Measurements from ENCODE around the gene CDC42BPG.

CDC42BPG gene

DNA sequence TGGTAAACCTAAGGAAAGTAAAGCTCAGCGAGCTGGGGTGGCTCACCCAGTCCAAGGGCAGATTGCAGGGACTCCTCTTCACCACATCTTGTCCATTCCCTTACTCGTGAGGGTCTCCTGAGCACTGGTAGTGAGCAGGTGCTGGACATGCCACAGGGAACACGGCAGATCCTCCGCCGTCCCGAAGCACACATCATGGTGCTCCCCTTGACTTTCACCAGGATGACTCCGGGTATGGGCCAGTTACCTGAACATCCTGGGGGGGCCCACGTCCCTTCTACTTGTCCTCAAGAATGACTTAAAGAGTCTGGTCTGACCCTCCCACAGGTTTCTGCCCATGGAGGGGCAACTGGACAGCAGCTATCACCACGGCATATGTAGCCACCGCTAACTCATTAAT, 58.1 kb downstream of the CDC42BPG start:
- TF ChIP-seq GATA2 (IDR thresholded peaks at IDR 0.05; ENCODE audit: low read depth, low read length) = no peak
- TF ChIP-seq GATA3 (IDR thresholded peaks at IDR 0.05; ENCODE audit: low read depth, low read length) = no peak

DNA sequence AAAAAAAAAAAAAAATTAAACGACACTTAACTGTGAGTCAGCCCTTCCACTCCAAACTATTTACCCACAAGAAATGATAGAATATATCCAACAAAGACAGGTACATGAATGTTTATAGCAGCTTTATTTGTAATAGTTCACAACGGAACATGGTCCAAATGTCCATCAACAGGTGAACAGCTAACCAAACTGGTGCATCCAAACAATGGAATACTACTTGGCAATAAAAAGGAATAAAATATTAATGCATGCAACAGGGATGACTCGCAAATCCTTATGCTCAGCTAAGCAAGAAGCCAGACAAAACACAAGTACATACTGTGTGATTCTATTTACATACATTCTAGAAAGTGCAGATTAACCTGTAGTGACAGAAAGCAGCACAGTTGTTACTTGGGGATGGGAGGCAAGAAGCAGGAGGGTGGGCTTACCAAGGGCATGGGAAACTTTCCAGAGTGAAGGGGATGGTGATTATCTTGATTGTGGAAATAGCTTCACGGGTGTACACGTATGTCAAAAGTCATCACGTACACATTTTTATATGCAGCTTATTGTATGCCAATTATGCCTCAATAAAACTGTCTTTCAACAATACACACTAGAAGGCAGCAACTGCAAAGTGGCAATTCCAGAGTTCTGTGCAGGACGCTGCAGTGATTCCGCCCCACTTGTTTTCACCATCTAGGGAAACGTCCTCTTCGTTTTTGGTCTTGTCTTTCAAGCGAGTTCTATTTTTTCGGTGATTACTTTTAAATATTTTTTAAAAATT, 59.5 kb downstream of the CDC42BPG start:
- TF ChIP-seq GATA2 (IDR thresholded peaks at IDR 0.05; ENCODE audit: low read depth, low read length) (no peak), GATA3 (IDR thresholded peaks at IDR 0.05; ENCODE audit: low read depth, low read length) (no peak)

DNA sequence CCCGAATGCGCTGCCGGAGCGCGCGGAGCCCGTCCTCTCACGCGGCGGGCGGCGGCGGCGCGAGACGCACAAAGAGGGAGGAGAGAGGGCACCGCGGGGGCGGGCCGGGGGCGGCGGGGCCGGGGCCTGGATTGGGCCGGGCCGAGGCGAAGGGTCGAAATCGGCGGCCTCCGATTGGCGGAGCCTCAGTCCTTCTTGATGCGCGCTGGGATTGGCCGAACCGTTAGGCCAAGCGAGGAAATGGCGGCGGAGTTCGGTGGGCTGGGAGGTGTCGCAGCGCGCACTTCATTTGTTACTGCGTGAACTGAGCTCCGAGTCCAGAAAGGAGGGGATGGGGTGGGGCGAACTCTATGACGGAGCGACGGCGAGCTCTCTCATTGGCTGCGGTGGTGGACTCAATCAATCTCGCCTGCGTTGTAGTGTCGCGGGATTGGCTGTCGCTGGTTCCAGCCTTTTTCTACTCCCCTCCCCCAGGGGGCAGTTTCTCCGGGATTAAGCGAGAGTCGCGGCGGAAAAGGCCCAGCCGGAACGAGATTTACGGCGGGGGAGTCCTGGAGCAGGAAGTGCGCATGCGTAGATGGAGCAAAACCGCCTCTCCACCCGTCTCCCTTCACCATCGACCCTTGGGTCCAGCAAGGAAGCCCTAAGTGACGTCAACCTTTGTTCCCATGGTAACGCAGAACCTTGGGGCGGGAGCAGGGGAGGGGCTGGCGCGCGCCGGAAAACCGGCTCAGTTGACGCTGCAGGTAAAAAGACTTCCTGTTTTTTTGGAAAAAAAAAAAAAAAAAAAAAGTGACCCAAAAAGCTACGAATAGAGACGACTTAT, 65.8 kb downstream of the CDC42BPG start, which contains the start of gene SF1:
TSS of gene SF1 (minus strand) at position 70 of the 826 bp plus-strand sequence. CDS start 150 bp downstream, outside the sequence.
- TF ChIP-seq GATA2 (IDR thresholded peaks at IDR 0.05; ENCODE audit: low read depth, low read length) (no peak), GATA3 (IDR thresholded peaks at IDR 0.05; ENCODE audit: low read depth, low read length) (no peak)

- no peak for TF ChIP-seq GATA3 (IDR thresholded peaks at IDR 0.05; ENCODE audit: low read depth, low read length)
- TF ChIP-seq GATA2 (IDR thresholded peaks at IDR 0.05; ENCODE audit: low read depth, low read length) = no peak
Measured at GRCh38 chr11:64778223-64778472, 66.3 kb downstream of the CDC42BPG start.

DNA sequence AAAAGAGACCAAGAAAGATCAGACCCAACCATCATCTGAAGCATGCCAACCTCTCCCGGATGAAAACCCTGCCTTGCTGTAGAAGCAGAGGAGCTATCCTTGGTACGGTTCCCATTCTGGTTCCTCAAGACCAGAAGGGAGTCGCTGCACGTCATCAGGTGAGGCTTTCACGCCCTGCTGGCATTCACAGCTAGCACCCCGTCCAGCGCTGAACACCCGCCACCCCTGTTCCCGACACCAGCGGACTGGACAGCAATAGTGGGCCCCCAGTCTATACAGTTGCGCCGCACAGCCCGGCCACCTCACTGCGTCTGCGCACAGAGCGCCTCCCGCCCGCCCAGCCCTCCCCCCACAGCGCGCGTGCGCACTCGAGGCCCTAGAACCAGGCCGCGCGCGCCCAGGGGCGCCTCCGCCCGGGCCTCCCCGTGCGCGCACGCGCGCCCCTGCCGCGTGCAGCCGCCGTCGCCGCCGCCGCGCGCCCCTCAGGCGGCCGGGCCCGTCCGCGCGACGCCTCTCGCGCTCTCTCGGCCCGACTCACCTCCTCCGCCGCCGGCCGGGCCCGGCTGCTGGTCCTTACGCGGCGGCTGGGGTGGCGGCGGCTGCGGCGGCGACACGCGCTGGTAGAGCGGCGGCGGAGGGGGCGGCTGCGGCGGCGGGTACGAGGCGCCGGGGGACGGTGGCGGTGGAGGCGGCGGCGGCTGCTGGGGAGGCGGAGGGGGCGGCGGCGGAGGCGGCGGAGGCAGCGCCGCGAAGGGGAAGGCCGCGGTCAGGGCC, 66.8 kb downstream of the CDC42BPG start:
- TF ChIP-seq GATA2 (IDR thresholded peaks at IDR 0.05; ENCODE audit: low read depth, low read length) = no peak

DNA sequence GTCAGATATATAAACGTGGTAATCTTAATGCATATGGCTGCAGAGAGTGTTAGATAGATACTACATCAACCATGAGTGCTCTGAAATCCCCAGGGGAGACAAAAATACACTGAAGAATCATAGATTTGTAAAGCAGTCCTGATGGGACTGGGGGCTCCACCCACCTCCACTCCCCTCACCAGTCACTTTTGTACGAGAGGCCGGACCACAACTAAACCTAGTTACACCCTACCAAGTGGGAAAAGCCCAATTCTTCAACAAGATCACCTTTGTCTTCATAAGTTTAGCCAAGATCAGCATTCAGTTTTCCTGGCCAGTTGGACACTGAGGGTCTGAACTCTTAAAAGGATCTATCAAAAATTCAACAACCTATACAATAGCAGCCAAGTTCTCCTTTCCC, 67.6 kb downstream of the CDC42BPG start:
- no peak for TF ChIP-seq GATA2 (IDR thresholded peaks at IDR 0.05; ENCODE audit: low read depth, low read length)
- TF ChIP-seq GATA3 (IDR thresholded peaks at IDR 0.05; ENCODE audit: low read depth, low read length) = no peak

DNA sequence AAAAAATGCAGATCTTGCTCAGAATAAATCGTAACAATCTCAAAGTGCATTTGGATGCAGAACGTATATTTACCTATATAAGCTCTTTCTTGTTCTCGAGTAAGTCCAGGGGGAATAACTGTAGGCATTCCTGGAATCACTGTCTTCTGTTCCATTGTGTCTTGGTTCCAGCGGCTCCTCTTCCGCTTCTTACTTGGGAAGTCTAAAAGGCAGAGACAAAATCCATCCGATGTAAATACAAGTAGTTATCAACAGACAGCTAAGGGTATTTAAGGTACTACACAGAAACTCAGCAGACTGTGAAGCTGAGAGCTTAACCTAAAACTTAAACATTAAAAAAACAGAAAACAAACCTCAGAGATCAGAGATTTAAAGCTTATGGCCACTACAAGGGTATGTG, 68.0 kb downstream of the CDC42BPG start:
- TF ChIP-seq GATA3 (IDR thresholded peaks at IDR 0.05; ENCODE audit: low read depth, low read length) = no peak
- TF ChIP-seq GATA2 (IDR thresholded peaks at IDR 0.05; ENCODE audit: low read depth, low read length) = no peak

GRCh38 chr11:64774144-64774543, 70.3 kb downstream of the CDC42BPG start:
- TF ChIP-seq GATA3 (IDR thresholded peaks at IDR 0.05; ENCODE audit: low read depth, low read length) (no peak), GATA2 (IDR thresholded peaks at IDR 0.05; ENCODE audit: low read depth, low read length) (no peak)

Measured in SH-SY5Y (cell line).